BJ (cell line): Measurements from ENCODE around the gene UBE2H. TPM values are rescaled to one million over a fixed set of nuclear protein-coding genes. Genes with fewer than 3 reads are reported as not detected.
A peak's percentile ranks its signal among the peaks of the same experiment; 100 is the strongest.

ENCODE experiments used
- CTCF ChIA-PET: fragments of 350-600 bp; formaldehyde crosslinking; extraction: SDS; loops from one replicate; lab custom pipeline; 2021; ENCODE audit warnings: antibody characterized with exemption, inconsistent platforms; lab: Yijun Ruan, JAX
- POLR2A ChIA-PET: fragments of 300-600 bp; sonication (Branson Sonifier 250); formaldehyde crosslinking; extraction: SDS; loops from one replicate; lab custom pipeline; 2021; ENCODE audit warnings: antibody characterized with exemption; lab: Charles Lee
- DNase-seq: peaks from one replicate; pipeline ENCODE4 v3.0.0-alpha.2; 2011; ENCODE audit warnings: low read depth
- H3K27me3 ChIP-seq: 2 replicates; pipeline ENCODE4 v1.6.0; 2011; ENCODE audit warnings: low read length; ENCODE audit not compliant: control insufficient read depth, insufficient read depth
- H3K36me3 ChIP-seq: 2 replicates; pipeline ENCODE4 v1.5.1; 2011; ENCODE audit warnings: low read length; ENCODE audit not compliant: control insufficient read depth, insufficient read depth
- H3K4me3 ChIP-seq: 2 replicates; pipeline ENCODE4 v1.5.1; 2011; ENCODE audit warnings: low read depth, mild to moderate bottlenecking, control low read depth, low read length
- CTCF ChIP-seq: IDR thresholded peaks from 2 replicates; pipeline ENCODE4 v1.5.1; 2011; ENCODE audit warnings: low read depth, mild to moderate bottlenecking, control low read depth, inconsistent platforms, low read length, moderate library complexity; ENCODE audit not compliant: insufficient read depth
- polyA minus RNA-seq: library from RNA; depleted of rRNA, polyadenylated mRNA; stranded (reverse); fragments of >200 nt; gene quantifications from 2 replicates; pipeline ENCODE4 v1.2.3, GENCODE V29; 2011; rRNA and poly(A)+ RNA removed
- polyA plus RNA-seq: library from polyadenylated mRNA; depleted of rRNA; stranded (reverse); fragments of >200 nt; gene quantifications from 2 replicates; pipeline ENCODE4 v1.2.3, GENCODE V29; 2011; rRNA removed

The UBE2H gene
- polyA plus RNA-seq (37.0 and 93.3 TPM in 2 replicates), polyA minus RNA-seq (34.5 and 44.9 TPM in 2 replicates)

DNA sequence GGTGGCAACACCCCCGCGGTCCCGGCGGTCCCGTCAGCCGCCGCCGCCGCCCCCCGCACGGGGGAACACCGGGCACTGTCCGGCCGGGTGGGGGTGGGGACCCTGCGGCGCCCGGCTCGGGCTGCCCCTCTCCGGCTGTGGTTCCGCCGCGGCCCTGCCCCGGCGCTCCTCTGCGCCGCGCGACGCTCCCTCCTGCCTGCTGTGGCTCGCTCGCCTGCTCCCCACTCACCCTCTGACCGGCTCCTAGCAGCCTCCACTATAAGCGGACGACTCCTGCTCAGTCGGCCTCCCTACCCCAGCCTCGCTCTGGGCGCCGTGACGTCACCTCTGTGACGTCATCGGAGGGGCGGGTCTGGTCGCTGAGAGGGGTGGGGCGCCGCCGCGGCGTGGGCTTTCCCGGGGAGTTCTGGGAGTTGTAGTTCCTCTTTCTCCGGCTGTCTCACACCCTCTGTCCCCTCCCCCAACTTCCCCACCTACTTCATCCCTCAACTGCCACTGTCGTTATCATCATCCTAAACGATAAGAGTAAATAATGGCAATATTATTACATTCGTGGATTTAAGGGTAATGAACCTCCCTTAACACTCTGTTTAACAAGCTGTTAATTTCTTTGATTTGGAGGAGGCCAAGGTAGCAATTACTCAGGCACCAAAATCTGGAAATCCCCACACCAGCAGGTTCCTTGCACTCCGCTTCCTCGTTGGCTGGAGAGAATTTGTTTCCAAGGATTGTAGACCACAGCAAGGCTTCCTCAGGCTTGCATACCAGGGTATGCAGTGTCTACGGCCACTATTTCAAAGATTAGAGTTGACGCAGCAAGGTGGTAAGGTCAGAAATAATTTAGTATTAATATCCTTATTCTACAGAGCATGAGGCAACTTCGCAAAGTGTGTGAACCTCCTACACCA lies at the start of gene UBE2H:
Gene UBE2H (minus strand): TSS at position 308 of the 908 bp plus-strand sequence. CDS start 405 bp downstream, outside the sequence.
- TF ChIP-seq CTCF: no peak
- Histone ChIP-seq H3K36me3 (no peaks in the 10 kb centered on the region), H3K27me3 (no peaks in the 10 kb centered on the region), H3K4me3 (peak within 1 kb of the TSS; percentile 82)
- peak; percentile 32 for DNase-seq
- POLR2A ChIA-PET: no interaction called here
- CTCF ChIA-PET: interaction anchor here (1.7 kb wide), 2 partner anchors 57 to 123 kb away, joined by 7 read pairs; no protein-coding TSS in a partner anchor

- CTCF ChIA-PET: no interaction called here
- no peak for DNase-seq
- TF ChIP-seq CTCF: no peak
- POLR2A ChIA-PET: no interaction called here
- no peaks in the 10 kb centered on the region for H3K36me3 ChIP-seq
- H3K4me3 ChIP-seq: no peak overlapping the region
- no peaks in the 10 kb centered on the region for H3K27me3 ChIP-seq
These were observed 45.7 kb upstream of the UBE2H start for GRCh38 chr7:129998446-129998845.

DNA sequence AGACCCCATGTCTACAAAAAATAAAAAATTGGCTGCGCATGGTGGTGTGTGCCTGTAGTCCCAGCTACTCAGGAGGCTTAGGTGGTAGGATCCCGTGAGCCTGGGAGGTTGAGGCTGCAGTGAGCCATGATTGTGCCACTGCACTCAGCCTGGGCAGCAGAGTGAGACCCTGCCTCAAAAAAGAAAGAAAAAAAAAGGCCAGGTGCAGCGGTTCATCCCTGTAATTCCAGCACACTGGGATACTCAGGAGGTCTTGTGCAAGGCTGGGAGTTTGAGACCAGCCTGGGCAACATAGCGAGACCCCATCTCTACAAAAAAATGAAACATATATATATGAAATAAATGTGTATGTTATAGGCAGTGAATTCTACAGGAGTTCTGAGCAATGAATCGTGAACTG lies 44.5 kb upstream of the UBE2H start:
- CTCF ChIA-PET: no interaction called here

GRCh38 chr7:129993275-129993674 lies 40.5 kb upstream of the UBE2H start:
- ChIA-PET POLR2A (no interaction called here), CTCF (interaction anchor here (0.6 to 1.7 kb wide), 3 partner anchors 117 to 167 kb away, joined by 3 to 4 read pairs (median 4); no protein-coding TSS in a partner anchor)
- TF ChIP-seq CTCF: no peak

More for the DNA sequence above, 44.5 kb upstream of the UBE2H start:
- POLR2A ChIA-PET: no interaction called here
- TF ChIP-seq CTCF: no peak
- Histone ChIP-seq H3K27me3 (no peaks in the 10 kb centered on the region), H3K4me3 (no peak overlapping the region), H3K36me3 (no peaks in the 10 kb centered on the region)
- no peak for DNase-seq

GRCh38 chr7:129990403-129991192 lies 37.8 kb upstream of the UBE2H start:
- ChIA-PET CTCF (no interaction called here), POLR2A (no interaction called here)
- no peak for DNase-seq
- Histone ChIP-seq H3K36me3 (no peaks in the 10 kb centered on the region), H3K27me3 (no peaks in the 10 kb centered on the region), H3K4me3 (no peak overlapping the region)
- no peak for TF ChIP-seq CTCF

More at GRCh38 chr7:129993275-129993674, 40.5 kb upstream of the UBE2H start:
- no peaks in the 10 kb centered on the region for H3K36me3 ChIP-seq
- H3K4me3 ChIP-seq: no peak overlapping the region
- DNase-seq: no peak
- H3K27me3 ChIP-seq: no peaks in the 10 kb centered on the region
